ENCODE measurements around the gene SNRNP70.
"Not testable (repeated sequence)": the region's sequence is repeated elsewhere in the genome, so short reads cannot be mapped to it uniquely, and the experiment has no call there.

The SNRNP70 gene

GRCh38 chr19:49056101-49056901, 28.9 kb upstream of the SNRNP70 start:
- no peaks in the 10 kb centered on the region for H3K9me3 ChIP-seq (ENCODE audit: control insufficient read depth, insufficient read depth, low read length)
- H3K4me3 ChIP-seq (ENCODE audit: low read length) = peak overlapping the region; percentile 64
- H3K79me2 ChIP-seq (ENCODE audit: control insufficient read depth, low read length) = no peaks in the 10 kb centered on the region
- H3K27ac ChIP-seq (ENCODE audit: low read depth, low read length) = no peak overlapping the region
- peaks cover 49% of the 10 kb centered on the region for H3K27me3 ChIP-seq (ENCODE audit: control insufficient read depth, low read length)
- H3K4me2 ChIP-seq (ENCODE audit: low read length) = peak overlapping the region; percentile 65
- H3F3A ChIP-seq (ENCODE audit: control insufficient read depth, insufficient read depth) = no peaks in the 10 kb centered on the region
- H3K4me1 ChIP-seq (ENCODE audit: control insufficient read depth, low read length) = peaks cover 12% of the 10 kb centered on the region
- no peaks in the 10 kb centered on the region for H3K36me3 ChIP-seq (ENCODE audit: control insufficient read depth, low read length)
- no peaks in the 10 kb centered on the region for H4K20me1 ChIP-seq (ENCODE audit: control insufficient read depth, insufficient read depth, low read depth, low read length)
- peak; percentile 23 for TF ChIP-seq CTCF (IDR thresholded peaks at IDR 0.05; ENCODE audit: low read depth, low read length, poor library complexity, severe bottlenecking)
- TF ChIP-seq EZH2phosphoT487 (IDR thresholded peaks at IDR 0.05; ENCODE audit: borderline replicate concordance, low read length) = peak; percentile 91
- H3K9me2 ChIP-seq (replicated peaks; ENCODE audit: control insufficient read depth, low read length) = no peaks in the 10 kb centered on the region

GRCh38 chr19:49056902-49057596, 28.2 kb upstream of the SNRNP70 start:
- Histone ChIP-seq H3K4me2 (ENCODE audit: low read length) (peak overlapping the region; percentile 65), H3K27me3 (ENCODE audit: control insufficient read depth, low read length) (peaks cover 57% of the 10 kb centered on the region), H3K4me1 (ENCODE audit: control insufficient read depth, low read length) (peaks cover 12% of the 10 kb centered on the region)
- not testable (repeated sequence) for H3K27ac ChIP-seq (ENCODE audit: low read depth, low read length); H3F3A ChIP-seq (ENCODE audit: control insufficient read depth, insufficient read depth); H3K4me3 ChIP-seq (ENCODE audit: low read length); H4K20me1 ChIP-seq (ENCODE audit: control insufficient read depth, insufficient read depth, low read depth, low read length); H3K79me2 ChIP-seq (ENCODE audit: control insufficient read depth, low read length); H3K36me3 ChIP-seq (ENCODE audit: control insufficient read depth, low read length); H3K9me3 ChIP-seq (ENCODE audit: control insufficient read depth, insufficient read depth, low read length); H3K9me2 ChIP-seq (replicated peaks; ENCODE audit: control insufficient read depth, low read length)

GRCh38 chr19:49057636-49058234, 27.5 kb upstream of the SNRNP70 start, which contains the start of gene CGB7:
Gene CGB7 (minus strand): TSS chr19:49057749. CDS start chr19:49055375, 2,374 bp downstream.
- no peak within 1 kb of the TSS for H3K27ac ChIP-seq (ENCODE audit: low read depth, low read length)
- no peaks in the 10 kb centered on the region for H3K36me3 ChIP-seq (ENCODE audit: control insufficient read depth, low read length)
- H3K4me1 ChIP-seq (ENCODE audit: control insufficient read depth, low read length) = peaks cover 12% of the 10 kb centered on the region
- H3K27me3 ChIP-seq (ENCODE audit: control insufficient read depth, low read length) = peaks cover 59% of the 10 kb centered on the region
- no peaks in the 10 kb centered on the region for H3K9me2 ChIP-seq (replicated peaks; ENCODE audit: control insufficient read depth, low read length)
- no peaks in the 10 kb centered on the region for H4K20me1 ChIP-seq (ENCODE audit: control insufficient read depth, insufficient read depth, low read depth, low read length)
- no peaks in the 10 kb centered on the region for H3F3A ChIP-seq (ENCODE audit: control insufficient read depth, insufficient read depth)
- TF ChIP-seq EZH2phosphoT487 (IDR thresholded peaks at IDR 0.05; ENCODE audit: borderline replicate concordance, low read length) = no peak
- TF ChIP-seq CTCF (IDR thresholded peaks at IDR 0.05; ENCODE audit: low read depth, low read length, poor library complexity, severe bottlenecking) = no peak
- peak within 1 kb of the TSS; percentile 65 for H3K4me2 ChIP-seq (ENCODE audit: low read length)
- H3K4me3 ChIP-seq (ENCODE audit: low read length) = peak within 1 kb of the TSS; percentile 64; the same call in 1 of the 2 replicates
- H3K9me3 ChIP-seq (ENCODE audit: control insufficient read depth, insufficient read depth, low read length) = no peaks in the 10 kb centered on the region
- no peaks in the 10 kb centered on the region for H3K79me2 ChIP-seq (ENCODE audit: control insufficient read depth, low read length)
